ENCODE measurements around the gene ARHGAP28.
"Not testable (repeated sequence)": the region's sequence is repeated elsewhere in the genome, so short reads cannot be mapped to it uniquely, and the experiment has no call there.

The ARHGAP28 gene

GRCh38 chr18:6775702-6776101 is 46.2 kb downstream of the ARHGAP28 start:
- DNase-seq (ENCODE audit: low read depth in 2 of 2) = no peak

DNA sequence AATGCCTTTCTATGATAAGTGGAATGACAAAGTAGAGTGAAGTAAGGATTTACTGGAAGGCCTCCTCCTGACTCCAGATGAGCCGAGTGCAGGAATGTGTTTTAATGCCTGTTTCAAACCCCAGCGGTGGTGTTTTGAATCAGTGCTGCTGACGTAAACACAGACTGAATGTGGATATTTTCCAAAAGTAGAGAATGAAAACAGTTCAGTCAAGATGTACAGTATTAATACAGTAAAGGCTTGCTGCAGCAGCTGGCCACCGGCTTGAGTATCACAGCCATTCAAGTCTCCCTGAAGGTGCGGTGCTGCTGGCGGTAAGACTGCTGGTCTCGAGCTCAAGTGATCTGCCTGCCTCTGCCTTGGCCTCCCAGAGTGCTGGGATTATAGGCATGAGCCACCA is 46.7 kb downstream of the ARHGAP28 start:
- DNase-seq (ENCODE audit: low read depth in 2 of 2) = no peak

DNA sequence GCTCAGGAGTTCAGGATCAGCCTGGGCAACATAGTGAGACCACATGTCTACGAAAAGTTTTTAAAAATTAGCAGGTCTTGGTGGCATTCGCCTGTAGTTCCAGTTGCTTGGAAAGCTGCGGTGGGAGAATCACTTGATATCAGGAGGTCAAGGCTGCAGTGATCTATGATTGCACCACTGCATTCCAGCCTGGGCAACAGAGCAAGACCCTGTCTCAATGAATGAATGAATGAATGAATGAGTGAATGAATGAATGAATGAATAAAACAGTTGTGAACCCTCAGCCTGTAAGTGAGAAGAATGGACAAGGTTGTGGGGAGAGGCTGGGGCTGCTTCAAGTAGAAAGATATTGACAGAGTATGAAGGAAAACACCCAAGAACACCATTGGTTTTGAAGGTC is 48.0 kb downstream of the ARHGAP28 start:
- DNase-seq (ENCODE audit: low read depth in 2 of 2) = no peak

DNA sequence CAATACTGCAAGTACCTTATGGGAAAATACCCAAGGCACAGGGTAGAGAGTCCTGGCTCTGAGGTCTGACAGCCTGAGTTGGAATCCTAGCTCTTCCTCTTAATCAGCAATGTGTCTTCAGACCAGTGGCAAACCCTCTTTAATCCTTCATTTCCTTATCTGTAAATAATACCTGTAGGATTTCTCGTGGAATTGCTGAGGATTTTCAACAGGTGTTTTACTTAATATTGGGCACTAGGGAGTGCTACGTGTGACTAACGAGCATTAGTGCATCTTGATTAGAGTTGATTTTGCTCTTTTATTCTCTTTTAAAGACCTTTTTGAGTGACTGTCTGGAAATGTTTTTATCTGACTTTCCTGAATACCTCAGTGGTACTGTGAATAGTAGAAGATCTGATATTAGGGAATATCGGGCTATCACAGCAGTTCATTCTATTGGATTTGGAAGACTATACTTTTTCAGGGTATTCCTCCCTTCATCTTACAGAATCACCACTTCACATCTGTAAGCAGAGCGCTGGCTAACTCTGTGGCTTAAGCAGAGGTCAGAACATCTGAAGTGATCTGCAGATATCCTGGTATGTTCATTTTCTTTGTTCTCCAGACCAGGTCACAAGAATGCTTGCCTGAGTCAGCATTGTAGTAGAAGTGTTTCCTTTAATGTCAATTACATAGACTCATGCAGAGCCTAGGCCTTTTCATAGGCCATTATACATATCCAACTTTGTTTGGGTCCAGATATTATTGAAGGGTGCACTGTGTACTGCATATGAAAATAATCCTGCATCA is 49.1 kb downstream of the ARHGAP28 start:
- DNase-seq (ENCODE audit: low read depth in 2 of 2) = no peak

DNA sequence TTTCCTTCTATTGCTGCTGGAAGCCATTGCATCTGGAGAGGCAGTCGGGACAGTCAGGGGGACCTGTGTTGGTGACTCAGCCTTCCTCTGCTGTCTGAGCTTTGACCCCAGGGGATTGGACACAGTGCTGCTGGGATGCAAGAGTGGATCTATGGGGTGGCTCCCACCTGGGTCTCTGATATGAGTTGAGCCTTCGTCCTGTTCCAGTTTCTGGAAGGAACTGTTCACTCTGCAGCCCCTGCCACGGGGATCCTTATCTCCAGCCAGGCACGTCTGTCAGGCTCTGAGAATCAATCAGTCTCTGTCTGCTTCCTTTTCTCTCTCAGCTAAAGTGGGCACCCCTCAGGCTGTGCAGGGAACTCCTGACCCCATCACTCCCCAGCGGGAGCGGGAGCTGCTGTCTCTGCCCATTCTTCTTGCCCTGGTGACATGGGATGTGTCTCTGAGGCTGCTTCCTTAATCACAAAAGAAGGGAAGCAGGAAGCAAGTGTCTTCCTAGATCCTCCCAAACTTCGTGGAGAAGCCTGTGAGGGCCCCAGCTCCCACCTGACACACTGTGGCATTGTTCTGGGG is 51.7 kb downstream of the ARHGAP28 start:
- DNase-seq (ENCODE audit: low read depth in 2 of 2) = no peak

GRCh38 chr18:6781796-6782195 is 52.3 kb downstream of the ARHGAP28 start:
- no peak for DNase-seq (ENCODE audit: low read depth in 2 of 2)

DNA sequence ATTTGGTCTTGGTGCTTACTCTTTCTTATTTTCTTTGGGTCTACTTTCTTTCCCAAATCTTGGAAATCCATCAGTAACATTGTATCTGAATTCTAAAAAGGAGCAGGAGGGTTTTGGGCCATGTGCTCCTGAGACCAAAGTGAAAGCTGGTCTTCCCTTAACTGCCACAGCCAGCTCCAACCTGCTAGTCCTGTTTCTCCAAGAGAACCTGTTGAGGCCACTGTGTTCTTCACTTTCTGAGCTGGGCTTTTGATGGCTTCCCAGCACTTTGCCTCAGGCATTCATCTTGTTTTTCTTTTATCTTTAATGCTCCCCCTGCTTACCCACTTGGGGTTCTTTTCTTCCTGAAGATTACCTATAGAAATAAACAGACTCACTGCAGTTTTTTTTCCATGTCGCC is 53.3 kb downstream of the ARHGAP28 start:
- DNase-seq (ENCODE audit: low read depth in 2 of 2) = no peak

- DNase-seq (ENCODE audit: low read depth in 2 of 2) = no peak
Observed at GRCh38 chr18:6784046-6784445, 54.5 kb downstream of the ARHGAP28 start.

DNA sequence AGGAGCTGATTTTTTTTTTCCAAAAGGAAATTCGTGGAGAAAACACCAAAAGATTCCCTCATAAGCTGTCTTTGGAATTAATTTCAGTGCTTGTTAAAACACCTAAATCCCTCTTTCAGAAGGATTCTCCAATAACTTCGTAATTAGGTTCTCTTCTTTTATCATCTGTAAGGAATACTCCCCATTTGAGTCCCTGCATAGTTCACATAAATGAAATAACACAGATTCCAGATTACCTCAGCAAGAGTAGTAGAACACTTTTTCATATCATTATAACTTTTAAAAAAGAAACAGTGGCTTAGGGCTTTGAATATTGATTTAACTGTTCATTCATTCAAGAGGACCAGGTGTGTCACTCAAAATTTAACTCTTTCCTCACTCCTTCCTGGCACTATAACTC is 55.5 kb downstream of the ARHGAP28 start:
- no peak for DNase-seq (ENCODE audit: low read depth in 2 of 2)

- DNase-seq (ENCODE audit: low read depth in 2 of 2) = no peak
Observed at GRCh38 chr18:6785411-6785810, 55.9 kb downstream of the ARHGAP28 start.

DNA sequence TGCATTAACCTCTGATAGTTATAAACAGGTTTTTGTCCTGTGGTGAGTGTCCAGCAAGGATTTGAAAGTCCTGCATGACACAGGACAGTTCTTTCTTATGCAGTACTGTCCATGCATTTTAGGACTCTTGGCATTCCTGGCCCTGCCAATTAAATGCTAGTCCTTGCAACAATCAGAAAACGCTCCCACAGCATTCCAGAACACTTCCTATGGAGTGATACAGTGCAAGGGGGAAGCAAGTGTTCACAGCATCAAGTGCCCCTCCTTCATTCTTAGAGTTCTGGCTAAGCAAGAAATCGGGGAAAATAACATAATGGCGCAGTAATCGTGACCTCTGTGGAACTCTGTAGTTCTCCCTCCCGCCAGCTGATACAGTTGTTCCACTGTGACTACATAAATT is 62.9 kb downstream of the ARHGAP28 start:
- DNase-seq (ENCODE audit: low read depth in 2 of 2) = no peak

DNA sequence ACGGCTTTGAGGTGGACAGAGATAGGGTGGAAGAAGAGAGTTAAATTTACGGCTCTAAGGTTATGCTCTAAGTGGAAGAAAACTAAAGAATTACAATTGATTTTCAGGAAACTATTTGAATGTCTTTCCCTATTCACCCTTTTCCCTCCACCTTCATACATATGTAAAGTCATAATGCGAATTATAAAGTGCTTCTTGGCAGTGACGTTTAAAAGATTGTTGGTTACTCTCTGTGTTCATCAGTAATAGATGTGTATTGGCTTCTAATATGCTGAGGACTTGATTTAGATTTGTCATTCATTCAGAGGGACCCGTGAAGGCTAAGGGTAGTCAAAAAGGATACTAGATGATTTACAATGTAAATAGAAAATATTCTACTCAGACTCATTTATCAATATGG is 63.9 kb downstream of the ARHGAP28 start:
- DNase-seq (ENCODE audit: low read depth in 2 of 2) = no peak

- DNase-seq (ENCODE audit: low read depth in 2 of 2) = no peak
Observed at GRCh38 chr18:6793986-6794385, 64.5 kb downstream of the ARHGAP28 start.

- no peak for DNase-seq (ENCODE audit: low read depth in 2 of 2)
Observed at GRCh38 chr18:6795307-6795706, 65.8 kb downstream of the ARHGAP28 start.

- no peak for DNase-seq (ENCODE audit: low read depth in 2 of 2)
Observed at GRCh38 chr18:6796511-6796910, 67.0 kb downstream of the ARHGAP28 start.

DNA sequence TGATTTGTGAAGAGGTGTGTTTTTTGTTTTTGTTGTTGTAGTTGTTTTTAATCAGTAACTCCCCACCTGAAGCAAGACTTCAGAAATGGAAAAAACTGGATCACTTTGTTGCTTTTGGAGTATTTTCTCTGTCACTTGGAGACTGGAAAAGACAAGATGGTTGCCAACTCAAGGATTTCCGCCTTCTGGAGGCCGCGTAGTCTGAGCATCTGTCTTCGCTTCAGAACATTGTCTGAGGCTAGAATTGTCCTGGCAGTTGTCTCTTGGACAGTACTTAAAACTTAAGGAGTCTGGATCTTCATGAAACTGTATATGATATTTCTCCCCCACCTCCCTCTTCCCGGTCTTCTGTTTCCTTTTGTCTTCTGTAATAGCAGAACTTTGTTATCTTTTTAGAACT is 67.7 kb downstream of the ARHGAP28 start:
- DNase-seq (ENCODE audit: low read depth in 2 of 2) = no peak

- no peak for DNase-seq (ENCODE audit: low read depth in 2 of 2)
Observed at GRCh38 chr18:6798896-6799295, 69.4 kb downstream of the ARHGAP28 start.

GRCh38 chr18:6800309-6800708 is 70.8 kb downstream of the ARHGAP28 start:
- DNase-seq (ENCODE audit: low read depth in 2 of 2) = not testable (repeated sequence)

DNA sequence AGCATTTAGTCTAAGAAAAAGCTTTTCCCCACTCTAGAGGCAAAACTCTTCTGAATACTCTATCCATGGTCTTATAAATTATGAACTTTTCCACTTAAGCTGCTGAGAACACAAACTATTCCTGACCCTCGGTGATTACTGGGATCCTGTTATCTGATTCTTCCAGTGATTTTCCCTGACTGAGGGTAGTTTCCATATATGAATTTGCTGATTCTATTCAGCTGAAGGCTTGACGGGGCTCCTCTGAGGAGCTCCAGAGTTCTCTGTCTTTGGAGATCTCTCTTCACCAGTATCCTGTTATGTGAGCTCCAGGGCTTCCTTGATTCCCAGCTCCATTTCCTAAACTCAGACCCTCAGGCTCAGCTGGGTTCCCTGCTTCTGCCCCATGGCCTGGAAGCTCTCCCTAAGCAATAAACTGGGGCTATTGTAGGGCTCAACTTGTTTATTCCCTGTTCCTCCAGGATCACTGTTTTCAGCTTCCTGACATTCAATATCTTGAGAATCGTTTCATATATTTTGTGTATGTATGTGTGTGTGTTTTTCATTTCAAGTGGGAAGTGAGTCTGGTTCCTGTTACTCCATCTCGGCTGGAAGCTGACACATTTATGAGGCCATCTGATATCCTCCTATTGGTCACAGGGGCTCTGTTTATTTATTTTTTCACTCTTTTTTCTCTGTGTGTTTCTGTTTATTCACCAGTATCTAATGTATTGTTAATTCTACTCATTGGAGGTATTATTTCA is 78.2 kb downstream of the ARHGAP28 start:
- DNase-seq (ENCODE audit: low read depth in 2 of 2) = no peak

- no peak for DNase-seq (ENCODE audit: low read depth in 2 of 2)
Observed at GRCh38 chr18:6810191-6810590, 80.7 kb downstream of the ARHGAP28 start.

DNA sequence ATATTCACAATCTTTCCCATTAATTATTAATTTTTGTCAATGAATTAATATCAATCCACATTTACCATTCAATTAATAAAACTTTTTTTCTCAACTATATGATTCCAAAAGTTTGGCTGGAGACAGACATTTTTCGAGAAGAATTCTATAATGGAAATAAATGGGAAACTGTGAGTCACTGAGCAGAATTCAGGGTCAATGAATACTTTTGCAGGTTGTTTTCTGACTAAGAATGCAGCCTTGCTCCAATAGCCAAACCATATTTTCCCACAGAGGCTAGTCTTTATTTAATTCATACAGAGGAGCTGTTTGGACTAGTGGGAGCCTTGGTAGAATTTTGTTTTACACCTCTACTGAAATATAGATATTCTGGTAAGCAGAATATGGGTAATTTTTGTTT is 82.3 kb downstream of the ARHGAP28 start:
- DNase-seq (ENCODE audit: low read depth in 2 of 2) = no peak

DNA sequence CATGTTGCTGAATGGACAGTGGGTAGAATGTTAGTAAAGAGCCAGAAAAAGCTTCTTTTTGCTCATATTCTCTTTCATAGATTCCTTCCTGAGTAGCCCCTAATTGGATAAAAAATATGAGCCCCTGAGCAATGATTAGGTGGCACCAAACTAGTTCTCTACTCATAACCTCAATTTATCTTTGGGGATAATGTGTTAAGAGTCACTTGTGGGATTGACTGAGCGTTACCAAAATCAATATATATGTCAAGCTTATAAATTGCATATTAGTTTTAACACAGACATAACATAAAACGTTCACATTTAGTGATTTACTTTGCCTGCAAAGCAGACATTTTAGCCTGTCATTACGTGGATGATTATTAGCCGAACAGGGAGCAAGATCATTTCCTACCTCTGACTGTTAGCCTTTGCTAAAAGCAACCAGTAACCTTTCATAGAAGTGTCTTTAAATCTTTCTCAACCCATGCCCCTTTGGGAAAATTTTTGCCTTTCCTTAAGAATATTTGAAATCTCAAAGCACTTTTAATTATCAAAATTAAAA is 85.4 kb downstream of the ARHGAP28 start:
- DNase-seq (ENCODE audit: low read depth in 2 of 2) = no peak

DNA sequence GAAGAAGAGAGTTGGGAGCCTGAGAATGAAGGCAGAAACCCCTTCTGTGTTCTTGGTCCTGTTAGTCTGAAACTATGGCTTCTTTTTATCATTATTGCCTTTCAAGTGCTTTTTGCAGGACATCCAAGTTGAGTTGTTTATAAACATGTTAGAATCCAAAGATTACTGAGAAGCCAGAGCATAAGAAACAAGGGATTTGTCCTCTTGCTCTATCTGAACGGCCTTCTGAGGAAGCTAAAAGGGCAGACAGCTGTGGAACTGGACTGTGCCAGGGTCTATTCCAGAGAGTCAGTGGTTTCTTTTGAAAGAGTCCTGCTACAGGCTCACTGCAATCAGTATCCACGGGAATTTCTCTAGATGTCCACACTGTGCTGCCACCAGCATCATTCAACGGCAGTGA is 86.6 kb downstream of the ARHGAP28 start:
- DNase-seq (ENCODE audit: low read depth in 2 of 2) = no peak
